NCI-H2196 (cell line): ENCODE results near the gene PCDHB6.
"Not testable (repeated sequence)": the region's sequence is repeated elsewhere in the genome, so short reads cannot be mapped to it uniquely, and the experiment has no call there.

Experiments
- DNase-seq: peaks from one replicate; lab custom pipeline; 2025; ENCODE audit not compliant: unreplicated experiment; lab: John Stamatoyannopoulos, UW

The PCDHB6 gene

DNA sequence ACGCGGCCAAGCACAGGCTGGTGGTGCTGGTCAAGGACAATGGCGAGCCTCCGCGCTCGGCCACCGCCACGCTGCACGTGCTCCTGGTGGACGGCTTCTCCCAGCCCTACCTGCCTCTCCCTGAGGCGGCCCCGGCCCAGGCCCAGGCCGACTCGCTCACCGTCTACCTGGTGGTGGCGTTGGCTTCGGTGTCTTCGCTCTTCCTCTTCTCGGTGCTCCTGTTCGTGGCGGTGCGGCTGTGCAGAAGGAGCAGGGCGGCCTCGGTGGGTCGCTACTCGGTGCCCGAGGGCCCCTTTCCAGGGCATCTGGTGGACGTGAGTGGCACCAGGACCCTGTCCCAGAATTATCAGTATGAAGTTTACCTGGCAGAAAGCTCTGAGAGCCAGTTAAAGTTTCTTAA is 8.0 kb downstream of the PCDHB6 start:
- not testable (repeated sequence) for DNase-seq

DNA sequence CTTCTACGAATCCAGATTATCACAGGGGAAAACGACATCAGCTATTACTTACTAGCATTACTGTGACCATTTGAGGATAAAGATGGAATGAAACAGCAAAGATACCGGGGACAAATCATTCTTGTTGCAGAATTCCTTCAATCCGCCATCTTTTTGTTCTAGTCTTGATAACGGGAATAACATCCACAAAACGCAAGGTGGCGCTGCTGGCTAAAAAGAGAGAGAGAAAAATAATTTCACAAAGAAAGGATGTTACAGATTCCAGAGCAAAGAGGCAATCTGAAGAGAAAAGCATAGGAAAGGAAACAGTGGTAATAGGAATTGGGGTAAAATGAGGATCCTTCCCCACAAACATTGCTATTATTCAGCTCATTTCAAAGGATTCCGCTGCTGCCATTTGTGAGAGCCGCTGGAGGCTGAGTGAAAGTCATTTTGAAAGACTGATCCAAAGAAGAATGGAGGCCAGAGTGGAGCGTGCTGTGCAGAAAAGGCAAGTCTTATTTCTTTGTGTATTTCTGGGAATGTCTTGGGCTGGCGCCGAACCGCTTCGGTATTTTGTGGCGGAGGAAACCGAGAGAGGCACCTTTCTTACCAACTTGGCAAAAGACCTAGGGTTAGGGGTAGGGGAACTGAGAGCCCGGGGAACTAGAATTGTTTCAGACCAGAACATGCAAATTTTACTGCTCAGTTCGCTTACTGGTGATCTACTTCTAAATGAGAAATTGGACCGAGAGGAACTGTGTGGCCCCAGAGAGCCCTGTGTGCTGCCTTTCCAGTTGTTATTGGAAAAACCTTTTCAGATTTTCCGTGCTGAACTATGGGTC is 22.7 kb downstream of the PCDHB6 start, which contains the start of gene PCDHB7:
Gene PCDHB7, plus strand, starts transcription at position 264 of the 824 bp plus-strand sequence. Its CDS starts 192 bp downstream, at position 456.
- peak; percentile 42 for DNase-seq

- not testable (repeated sequence) for DNase-seq
Measured at GRCh38 chr5:141174291-141175104, 24.6 kb downstream of the PCDHB6 start.

- DNase-seq, result no peak
Measured at GRCh38 chr5:141175933-141176332, 26.1 kb downstream of the PCDHB6 start.

DNA sequence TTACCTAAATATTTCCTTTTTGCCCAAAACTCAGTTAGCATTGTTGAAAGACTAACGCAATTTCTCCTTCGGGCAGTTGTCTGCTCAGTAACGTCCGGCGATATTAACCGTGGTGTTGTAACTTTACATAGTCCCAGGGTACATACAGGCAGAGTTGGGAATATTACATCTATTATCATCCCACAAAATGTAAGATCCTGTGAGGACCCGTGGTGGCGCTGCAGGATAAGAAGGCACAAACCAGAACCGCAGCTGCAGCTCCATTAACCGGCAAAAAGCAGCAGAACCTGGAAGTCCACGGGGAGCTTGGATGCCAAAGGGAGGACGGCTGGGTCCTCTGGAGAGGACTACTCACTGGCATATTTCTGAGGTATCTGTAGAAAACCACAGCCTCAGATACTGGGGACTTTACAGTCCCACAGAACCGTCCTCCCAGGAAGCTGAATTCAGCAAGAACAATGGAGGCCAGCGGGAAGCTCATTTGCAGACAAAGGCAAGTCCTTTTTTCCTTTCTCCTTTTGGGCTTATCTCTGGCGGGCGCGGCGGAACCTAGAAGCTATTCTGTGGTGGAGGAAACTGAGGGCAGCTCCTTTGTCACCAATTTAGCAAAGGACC is 27.8 kb downstream of the PCDHB6 start, which contains the start of gene PCDHB8:
Gene PCDHB8, plus strand, starts transcription at position 214 of the 615 bp plus-strand sequence. Its CDS starts 245 bp downstream, at position 459.
- DNase-seq, result peak; percentile 52

DNA sequence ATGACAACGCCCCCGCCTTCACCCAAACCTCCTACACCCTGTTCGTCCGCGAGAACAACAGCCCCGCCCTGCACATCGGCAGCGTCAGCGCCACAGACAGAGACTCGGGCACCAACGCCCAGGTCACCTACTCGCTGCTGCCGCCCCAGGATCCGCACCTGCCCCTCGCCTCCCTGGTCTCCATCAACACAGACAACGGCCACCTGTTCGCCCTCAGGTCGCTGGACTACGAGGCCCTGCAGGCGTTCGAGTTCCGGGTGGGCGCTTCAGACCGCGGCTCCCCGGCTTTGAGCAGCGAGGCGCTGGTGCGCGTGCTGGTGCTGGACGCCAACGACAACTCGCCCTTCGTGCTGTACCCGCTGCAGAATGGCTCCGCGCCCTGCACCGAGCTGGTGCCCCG is 29.5 kb downstream of the PCDHB6 start:
- DNase-seq, result not testable (repeated sequence)

- DNase-seq, result not testable (repeated sequence)
Measured at GRCh38 chr5:141179876-141180275, 30.0 kb downstream of the PCDHB6 start.

GRCh38 chr5:141180313-141180712 is 30.5 kb downstream of the PCDHB6 start:
- DNase-seq, result no peak

DNA sequence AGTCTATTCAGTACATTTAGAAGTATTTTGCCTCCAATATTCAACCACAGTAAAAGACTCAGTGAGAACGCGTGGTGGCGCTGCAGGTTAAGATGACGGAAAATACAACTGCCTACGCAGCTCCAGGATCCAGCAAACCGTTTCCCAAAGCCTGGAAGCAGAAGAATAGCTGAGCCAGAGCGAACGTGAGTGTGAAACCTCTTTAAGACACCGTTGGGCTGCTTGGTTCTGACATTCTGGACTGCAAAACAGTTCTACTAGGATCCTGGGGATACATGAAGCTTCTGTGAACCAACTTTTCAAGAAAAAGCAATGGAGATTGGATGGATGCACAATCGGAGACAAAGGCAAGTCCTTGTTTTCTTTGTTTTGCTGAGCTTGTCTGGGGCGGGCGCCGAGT is 32.4 kb downstream of the PCDHB6 start, which contains the start of gene PCDHB16:
Gene PCDHB16, plus strand, starts transcription at position 140 of the 400 bp plus-strand sequence. Its CDS starts 173 bp downstream, at position 313.
- no peak for DNase-seq

- not testable (repeated sequence) for DNase-seq
Measured at GRCh38 chr5:141184117-141184855, 34.4 kb downstream of the PCDHB6 start.

DNA sequence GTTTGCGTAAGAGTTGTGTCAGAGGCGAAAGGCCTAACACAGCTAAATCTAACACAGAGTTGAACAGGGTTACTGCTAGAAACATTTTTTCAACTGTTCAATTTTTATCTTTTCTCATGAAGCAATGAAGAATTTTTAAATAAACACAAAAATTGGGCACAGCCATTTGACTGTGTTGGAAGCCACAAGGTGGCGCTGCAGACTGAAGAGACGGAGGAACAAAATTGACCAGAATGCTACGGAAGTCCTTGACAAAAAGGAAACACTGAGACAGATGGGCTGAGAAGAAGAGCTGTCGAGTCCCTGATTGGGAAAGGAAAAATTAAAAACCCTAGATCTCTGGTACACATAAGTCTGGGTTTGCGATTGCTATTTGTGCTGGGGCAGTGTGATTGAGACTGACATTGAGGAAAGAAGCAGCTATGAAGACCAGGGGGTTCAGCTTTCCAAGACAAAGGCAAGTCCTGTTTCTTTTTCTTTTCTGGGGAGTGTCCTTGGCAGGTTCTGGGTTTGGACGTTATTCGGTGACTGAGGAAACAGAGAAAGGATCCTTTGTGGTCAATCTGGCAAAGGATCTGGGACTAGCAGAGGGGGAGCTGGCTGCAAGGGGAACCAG is 37.1 kb downstream of the PCDHB6 start, which contains the start of gene PCDHB9:
Gene PCDHB9, plus strand, starts transcription at position 265 of the 616 bp plus-strand sequence. Its CDS starts 158 bp downstream, at position 423.
- no peak for DNase-seq

DNA sequence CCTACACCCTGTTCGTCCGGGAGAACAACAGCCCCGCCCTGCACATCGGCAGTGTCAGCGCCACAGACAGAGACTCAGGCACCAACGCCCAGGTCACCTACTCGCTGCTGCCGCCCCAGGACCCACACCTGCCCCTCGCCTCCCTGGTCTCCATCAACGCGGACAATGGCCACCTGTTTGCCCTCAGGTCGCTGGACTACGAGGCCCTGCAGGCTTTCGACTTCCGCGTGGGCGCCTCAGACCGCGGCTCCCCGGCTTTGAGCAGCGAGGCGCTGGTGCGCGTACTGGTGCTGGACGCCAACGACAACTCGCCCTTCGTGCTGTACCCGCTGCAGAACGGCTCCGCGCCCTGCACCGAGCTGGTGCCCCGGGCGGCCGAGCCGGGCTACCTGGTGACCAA is 38.8 kb downstream of the PCDHB6 start:
- not testable (repeated sequence) for DNase-seq

GRCh38 chr5:141189131-141189530 is 39.3 kb downstream of the PCDHB6 start:
- not testable (repeated sequence) for DNase-seq

DNA sequence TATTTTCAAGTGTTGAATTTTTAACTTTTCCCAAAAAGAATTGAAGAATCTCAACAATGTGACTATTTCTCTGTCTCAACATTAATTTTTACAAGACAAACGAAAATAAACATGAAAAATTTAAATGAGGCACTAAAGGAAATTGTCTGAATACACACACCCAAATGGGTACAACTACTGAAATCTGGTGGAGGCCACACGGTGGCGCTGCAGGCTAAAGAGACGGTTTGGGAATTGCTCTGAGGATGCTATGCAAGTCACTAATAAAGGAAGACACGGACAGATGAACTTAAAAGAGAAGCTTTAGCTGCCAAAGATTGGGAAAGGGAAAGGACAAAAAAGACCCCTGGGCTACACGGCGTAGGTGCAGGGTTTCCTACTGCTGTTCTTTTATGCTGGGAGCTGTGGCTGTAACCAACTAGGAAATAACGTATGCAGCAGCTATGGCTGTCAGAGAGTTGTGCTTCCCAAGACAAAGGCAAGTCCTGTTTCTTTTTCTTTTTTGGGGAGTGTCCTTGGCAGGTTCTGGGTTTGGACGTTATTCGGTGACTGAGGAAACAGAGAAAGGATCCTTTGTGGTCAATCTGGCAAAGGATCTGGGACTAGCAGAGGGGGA is 42.4 kb downstream of the PCDHB6 start, which contains the start of gene PCDHB10:
Gene PCDHB10, plus strand, starts transcription at position 244 of the 616 bp plus-strand sequence. Its CDS starts 200 bp downstream, at position 444.
- no peak for DNase-seq

GRCh38 chr5:141194332-141194731 is 44.5 kb downstream of the PCDHB6 start:
- DNase-seq, result not testable (repeated sequence)

DNA sequence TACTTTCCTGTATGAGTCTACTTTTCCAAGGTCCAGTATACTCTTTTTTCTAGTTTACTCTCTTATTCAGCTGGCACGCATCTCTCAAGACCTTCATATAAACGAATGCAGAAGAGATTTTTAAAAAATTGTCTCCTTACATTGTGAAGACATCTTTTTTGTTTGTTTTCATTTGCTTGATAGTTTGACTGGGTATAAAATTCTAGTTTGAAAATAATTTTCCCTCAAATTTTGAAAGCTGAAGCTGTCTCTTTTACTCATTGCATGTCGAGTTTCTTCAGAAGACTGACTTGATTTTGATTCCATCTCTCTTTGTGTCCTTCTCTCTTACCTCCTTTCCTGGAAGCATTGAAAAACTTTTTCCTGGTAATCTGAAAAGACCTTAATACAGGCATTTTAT is 46.5 kb downstream of the PCDHB6 start:
- no peak for DNase-seq

DNA sequence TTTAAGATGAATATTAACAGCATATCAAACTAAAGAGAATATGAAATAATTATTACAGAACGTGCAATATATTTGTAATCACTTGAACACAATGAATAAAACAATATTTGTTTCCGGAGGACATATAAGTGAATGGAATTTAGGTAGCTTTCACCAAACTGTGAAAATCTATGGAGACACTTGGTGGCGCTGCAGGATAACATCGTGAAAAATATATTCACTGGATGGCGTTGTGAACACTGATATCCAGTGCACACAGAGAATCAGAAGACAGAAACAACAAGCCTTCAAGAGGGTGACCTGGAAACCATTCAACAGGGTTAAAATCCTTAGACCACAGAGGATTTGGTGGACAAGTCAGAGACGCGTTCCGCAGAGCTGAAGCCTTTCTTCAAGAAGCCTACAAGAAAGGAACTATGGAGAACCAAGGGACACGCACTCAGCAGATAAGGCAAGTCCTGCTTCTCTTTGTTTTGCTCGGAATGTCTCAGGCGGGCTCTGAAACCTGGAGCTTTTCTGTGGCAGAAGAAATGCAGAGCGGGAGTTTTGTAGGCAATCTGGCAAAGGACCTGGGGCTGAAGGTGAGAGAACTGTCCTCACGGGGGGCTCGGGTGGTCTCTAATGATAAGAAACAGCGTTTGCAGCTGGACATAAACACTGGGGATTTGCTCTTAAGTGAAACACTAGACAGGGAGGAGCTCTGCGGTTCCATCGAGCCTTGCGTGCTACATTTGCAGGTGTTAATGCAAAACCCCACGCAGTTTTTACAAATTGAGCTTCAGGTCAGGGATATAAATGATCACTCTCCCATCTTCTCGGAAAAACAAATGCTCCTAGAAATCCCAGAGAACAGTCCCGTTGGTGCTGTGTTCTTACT is 49.7 kb downstream of the PCDHB6 start, which contains the start of gene PCDHB11:
Gene PCDHB11, plus strand, starts transcription at position 269 of the 877 bp plus-strand sequence. Its CDS starts 148 bp downstream, at position 417.
- peak; percentile 7 for DNase-seq

DNA sequence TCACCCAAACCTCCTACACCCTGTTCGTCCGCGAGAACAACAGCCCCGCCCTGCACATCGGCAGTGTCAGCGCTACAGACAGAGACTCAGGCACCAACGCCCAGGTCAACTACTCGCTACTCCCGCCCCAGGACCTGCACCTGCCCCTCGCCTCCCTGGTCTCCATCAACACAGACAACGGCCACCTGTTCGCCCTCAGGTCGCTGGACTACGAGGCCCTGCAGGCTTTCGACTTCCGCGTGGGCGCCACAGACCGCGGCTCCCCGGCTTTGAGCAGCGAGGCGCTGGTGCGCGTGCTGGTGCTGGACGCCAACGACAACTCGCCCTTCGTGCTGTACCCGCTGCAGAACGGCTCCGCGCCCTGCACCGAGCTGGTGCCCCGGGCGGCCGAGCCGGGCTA is 51.3 kb downstream of the PCDHB6 start:
- not testable (repeated sequence) for DNase-seq
